GM19193 (cell line): Measurements from ENCODE around the gene OR10D3.

Experiments
- POLR2A ChIP-seq: IDR thresholded peaks from 4 replicates; pipeline ENCODE4 v1.6.1; 2011; ENCODE audit not compliant: insufficient read depth, insufficient read length; ENCODE audit errors: extremely low read depth

Gene OR10D3

DNA sequence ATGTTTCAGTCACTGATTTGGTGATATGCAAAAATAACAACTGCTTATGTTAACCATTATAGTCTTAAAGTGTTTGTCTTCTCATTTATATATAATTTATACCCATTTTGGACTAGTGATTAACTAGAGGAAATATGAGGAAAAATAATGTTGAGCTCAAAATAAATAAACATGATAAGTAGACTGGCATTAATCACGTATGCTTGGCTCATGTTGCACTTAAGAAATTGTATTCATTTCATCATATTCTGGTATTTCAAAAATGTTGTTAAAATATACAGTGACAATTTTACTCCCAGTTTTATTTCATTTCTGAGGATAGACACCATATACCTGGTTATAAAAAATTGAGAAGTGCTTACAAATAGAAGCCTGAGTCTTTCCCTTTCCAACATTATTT is 3.8 kb upstream of the OR10D3 start:
- TF ChIP-seq POLR2A, result no peak

DNA sequence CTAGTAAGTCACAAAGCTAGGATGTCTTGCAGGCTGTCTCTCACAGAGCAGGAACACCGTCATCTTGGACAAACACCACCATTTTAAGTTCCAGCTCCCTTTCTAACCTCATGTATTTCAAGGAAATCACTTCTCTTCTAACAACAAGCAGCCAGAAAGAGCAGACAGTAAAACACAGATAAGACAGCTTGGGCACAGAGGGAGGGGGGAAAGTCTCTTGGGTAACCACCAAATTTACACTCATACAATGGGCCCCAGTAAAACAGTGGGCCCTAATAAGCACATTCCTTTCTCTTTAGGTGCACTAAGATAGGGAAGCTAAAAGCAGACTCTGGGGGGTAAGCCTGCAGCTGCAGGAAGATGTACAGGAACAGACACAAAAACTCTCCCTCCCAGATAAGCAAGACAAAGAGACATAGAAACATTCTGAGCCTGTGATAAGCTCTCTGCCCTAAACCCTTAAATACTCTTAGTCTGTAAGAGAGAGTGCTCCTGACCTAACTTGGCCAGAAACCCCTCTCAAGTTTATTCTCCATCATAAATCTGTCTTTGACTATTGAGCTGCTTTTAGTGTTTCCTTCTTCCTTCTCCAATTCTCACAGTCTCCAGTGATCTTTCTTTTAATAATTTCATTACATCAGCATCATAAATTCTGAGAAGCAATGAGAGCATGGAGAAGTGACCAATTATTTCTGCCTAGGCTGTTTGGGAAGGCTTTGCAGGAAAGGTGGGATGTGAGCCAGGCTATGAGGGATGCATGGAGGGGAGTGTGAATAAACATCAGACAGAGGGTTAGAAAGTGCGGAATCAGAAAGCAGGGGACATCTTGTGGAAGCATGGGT is 7.4 kb downstream of the OR10D3 start:
- no peak for TF ChIP-seq POLR2A

GRCh38 chr11:124193221-124194010 is 10.3 kb downstream of the OR10D3 start:
- no peak for TF ChIP-seq POLR2A

DNA sequence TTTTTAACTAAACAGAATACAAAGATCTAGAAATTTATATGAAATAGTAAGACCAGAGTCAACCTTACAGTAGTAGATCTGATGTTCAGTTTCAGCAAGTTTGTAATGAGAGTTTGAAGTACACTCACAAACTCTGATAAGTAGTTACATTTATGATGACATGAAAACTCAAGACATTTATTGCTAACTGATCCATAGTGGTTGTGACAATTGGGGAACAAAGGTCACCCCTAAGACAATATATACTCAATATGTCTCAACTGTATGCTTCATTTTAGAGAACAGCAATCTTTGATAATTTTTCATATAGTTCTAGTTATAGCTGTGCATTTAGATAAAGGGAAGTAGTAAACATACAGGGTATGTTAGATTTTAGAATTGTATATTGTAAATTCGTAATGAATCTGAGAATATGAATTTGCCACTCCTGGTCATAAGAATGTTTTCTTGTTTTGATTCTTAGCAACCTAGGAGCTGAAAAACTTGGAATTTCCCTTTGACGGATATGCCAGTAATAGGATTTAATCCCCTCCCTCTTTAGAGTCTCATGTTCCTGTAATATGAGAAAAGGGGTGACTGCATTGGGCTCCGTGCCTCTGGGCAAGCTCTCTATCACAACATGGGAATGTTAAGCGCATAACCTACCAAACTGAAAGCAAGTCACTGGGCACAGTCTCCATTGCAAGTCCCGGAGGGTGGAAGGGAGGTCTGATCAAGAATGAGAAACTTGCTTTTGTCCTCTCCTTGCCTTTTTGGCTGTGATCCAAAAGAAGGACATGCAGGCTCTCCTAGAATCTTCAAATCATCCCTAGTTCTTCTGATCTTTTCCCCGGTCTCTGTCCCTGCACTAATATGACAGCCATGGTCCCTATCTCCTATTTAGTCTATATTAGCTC is 11.4 kb downstream of the OR10D3 start:
- TF ChIP-seq POLR2A, result no peak

DNA sequence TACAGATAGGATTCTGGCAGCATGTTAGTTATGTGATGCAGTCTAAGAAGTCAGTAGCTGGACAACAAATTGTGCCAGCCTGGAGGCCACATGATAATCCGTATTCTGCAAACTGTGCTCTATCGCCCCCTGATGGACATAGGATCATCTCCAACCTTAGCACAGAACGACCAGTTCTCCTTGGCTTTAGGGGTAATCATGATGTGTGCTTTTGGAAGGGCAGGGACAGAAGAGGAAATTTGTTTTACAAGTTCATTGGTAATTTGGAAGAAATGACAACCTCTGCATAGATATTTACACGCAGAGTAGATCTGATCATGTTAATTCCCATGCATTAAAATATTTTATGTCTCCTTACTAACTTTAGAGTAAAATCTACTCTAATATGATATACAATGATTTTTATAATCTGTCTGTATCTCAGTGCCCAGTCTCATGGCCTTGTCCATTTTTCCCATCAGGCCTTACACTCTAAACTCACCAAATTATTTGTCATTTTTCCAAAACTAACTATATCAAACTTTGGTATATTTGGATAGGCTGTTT is 12.1 kb downstream of the OR10D3 start:
- no peak for TF ChIP-seq POLR2A

GRCh38 chr11:124197999-124198398 is 14.9 kb downstream of the OR10D3 start:
- no peak for TF ChIP-seq POLR2A

GRCh38 chr11:124198897-124199296 is 15.8 kb downstream of the OR10D3 start:
- no peak for TF ChIP-seq POLR2A

DNA sequence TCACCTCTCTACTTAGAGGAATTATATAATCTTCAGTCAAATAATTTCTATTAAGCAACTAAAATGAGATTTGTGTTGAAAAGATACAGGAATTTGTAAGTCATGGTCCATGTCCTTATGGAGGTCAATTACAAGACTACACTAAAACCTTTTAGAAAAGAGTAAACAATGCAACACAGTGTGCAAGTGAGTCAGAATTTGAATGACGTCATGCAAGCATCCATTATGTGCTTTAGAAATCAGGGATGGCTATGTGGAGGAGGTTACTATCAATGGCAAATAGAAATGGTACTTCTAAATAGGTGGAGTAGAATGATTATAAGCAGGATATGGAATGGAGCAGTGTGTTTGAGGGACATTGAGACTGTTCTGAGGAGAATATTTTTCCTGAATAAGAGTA is 16.6 kb downstream of the OR10D3 start:
- TF ChIP-seq POLR2A, result no peak

- TF ChIP-seq POLR2A, result no peak
Observed at GRCh38 chr11:124200671-124201070, 17.5 kb downstream of the OR10D3 start.

DNA sequence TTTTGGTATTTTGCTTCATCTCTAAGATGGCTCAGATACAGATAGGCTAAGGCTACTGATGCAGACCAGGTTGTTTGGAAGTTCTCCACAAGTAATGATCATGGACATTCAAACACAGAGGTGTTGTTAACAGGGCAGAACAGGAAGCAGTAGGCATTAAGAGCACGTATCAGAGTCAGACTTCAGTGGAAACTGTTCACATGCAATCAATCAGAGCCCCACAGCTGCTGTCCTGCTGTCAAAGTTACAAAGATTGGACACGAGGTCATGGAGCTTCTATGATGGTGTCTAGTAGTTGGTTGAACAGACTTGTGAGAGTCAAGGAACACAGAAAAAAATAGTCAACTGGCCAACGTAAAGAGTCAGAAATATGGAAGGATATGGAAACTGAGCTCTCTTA is 19.8 kb downstream of the OR10D3 start:
- TF ChIP-seq POLR2A, result no peak

DNA sequence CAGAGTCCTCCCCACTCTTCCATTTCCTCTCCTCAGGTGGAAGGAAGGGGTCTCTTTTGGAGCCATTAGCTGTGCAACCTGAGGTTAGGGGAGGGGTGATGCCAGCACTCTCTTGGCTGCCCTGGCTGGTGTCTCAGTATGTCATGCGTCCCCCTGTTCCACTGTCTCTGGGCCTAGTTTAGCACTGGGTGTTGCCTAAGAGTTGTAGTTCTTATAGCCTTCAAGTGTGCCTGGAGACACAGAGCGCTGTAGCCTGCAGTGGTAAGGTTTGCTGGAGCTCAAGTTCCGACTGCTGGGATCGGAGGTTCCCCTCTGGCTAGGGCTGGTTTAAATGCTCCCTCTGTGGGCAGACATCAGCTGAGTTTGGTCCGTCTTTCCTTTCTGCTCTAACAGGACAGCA is 20.9 kb downstream of the OR10D3 start:
- no peak for TF ChIP-seq POLR2A

GRCh38 chr11:124207102-124207792 is 24.1 kb downstream of the OR10D3 start:
- no peak for TF ChIP-seq POLR2A

DNA sequence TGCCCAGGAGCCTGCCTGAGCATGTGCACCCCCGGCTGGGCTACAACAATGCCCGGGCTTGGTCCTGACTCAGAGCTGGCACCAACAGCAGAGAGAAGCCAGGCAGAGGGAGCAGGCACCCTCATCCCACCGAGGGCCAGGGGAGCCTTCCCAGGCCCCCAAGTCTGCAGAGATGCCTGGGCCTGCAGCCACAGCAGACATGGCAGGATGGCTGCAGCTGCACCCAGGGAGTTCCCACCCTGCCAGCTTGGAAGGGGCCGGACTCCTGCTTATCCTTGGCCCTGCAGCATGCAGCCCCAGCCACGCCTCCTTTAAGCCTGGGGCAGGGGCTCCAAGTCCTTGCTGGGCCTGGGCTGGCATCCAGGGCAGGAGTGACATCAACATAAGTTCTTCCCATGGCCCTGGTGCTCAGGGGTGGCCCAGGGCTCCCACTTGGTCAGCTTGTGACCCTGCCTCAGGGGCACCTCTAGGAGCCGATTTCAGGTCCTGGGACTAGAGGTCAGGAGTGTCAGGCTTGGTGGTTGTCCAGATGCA is 26.7 kb downstream of the OR10D3 start:
- no peak for TF ChIP-seq POLR2A

DNA sequence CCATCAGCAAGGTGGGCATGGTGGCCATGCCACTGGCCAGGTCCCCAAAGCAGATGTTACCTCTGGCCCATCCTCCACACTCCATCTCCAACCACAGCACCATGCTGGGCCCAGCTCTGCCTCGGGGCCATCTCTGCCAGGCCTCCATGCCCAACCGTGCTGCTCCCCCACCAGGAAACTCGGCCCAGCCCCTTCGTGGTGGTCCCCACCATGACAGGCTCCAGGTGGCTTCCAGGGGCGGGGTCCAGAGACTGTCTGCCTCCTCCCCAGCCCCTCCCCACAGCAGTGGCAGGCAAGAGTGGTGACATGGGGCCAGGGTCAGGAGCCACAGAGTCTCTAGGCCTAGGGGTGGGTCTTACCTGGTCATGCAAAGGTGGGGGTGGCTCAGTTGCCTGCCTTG is 27.3 kb downstream of the OR10D3 start:
- TF ChIP-seq POLR2A, result no peak
